ENCODE data around the gene PLCD1.

GRCh38 chr3:37973246-37974054 is 56.0 kb downstream of the PLCD1 start:
- TF ChIP-seq CTCF (conservative IDR thresholded peaks at IDR 0.05; ENCODE audit: low read length), result no peak
- no peak for TF ChIP-seq EZH2phosphoT487 (IDR thresholded peaks at IDR 0.05; ENCODE audit: borderline replicate concordance, low read depth, low read length)

Measured in OCI-LY7 (cell line).